ENCODE measurements around the gene IRX4. TPM values are rescaled to one million over a fixed set of nuclear protein-coding genes. Genes with fewer than 3 reads are reported as not detected.

Gene IRX4
- total and polyA plus RNA-seq, 2 experiments from 2014 or later = 0.82 to 1.7 TPM

- H3K27ac ChIP-seq (ENCODE audit: low read depth) = no peak overlapping the region
- Mint-ChIP-seq H3K36me3 (ENCODE audit: low read depth) (no peaks in the 10 kb centered on the region), H3K4me1 (peaks cover 16% of the 10 kb centered on the region), H3K27ac (no peak overlapping the region), H3K27me3 (ENCODE audit: insufficient read depth, low read depth, poor library complexity) (peaks cover 27% of the 10 kb centered on the region), H3K4me3 (no peak overlapping the region), H3K9me3 (no peaks in the 10 kb centered on the region)
- no peaks in the 10 kb centered on the region for H3K79me2 ChIP-seq (replicated peaks; ENCODE audit: insufficient read depth)
- H3K36me3 ChIP-seq (ENCODE audit: insufficient read depth) = no peaks in the 10 kb centered on the region
- no peaks in the 10 kb centered on the region for H4K20me1 ChIP-seq (replicated peaks; ENCODE audit: insufficient read depth)
- no peaks in the 10 kb centered on the region for H3K4me1 ChIP-seq (ENCODE audit: insufficient read depth)
- H3K9me2 ChIP-seq (ENCODE audit: insufficient read depth) = 0 out of 2 replicates have a peak, but pooled peaks cover 3% of the 10 kb centered on the region
- no peaks in the 10 kb centered on the region for H3F3A ChIP-seq (replicated peaks; ENCODE audit: low read depth)
- H3K4me2 ChIP-seq = no peak overlapping the region
- no peak overlapping the region for H3K4me3 ChIP-seq
- TF ChIP-seq ZNF331 (CRISPR knock-in tag; IDR thresholded peaks at IDR 0.05; ENCODE audit: low read depth) (no peak), CREB1 (CRISPR knock-in tag; IDR thresholded peaks at IDR 0.05; ENCODE audit: low read depth) (no peak), STAT1 (IDR thresholded peaks at IDR 0.05; ENCODE audit: unreplicated experiment) (no peak), EZH2 (IDR thresholded peaks at IDR 0.05; ENCODE audit: low read depth, unreplicated experiment) (no peak), NANOG (IDR thresholded peaks at IDR 0.05; ENCODE audit: borderline replicate concordance) (no peak), ZNF462 (CRISPR knock-in tag; IDR thresholded peaks at IDR 0.05) (no peak), POLR2AphosphoS5 (IDR thresholded peaks at IDR 0.05; ENCODE audit: low read depth) (no peak), REST (IDR thresholded peaks at IDR 0.05; ENCODE audit: unreplicated experiment) (no peak), ETS1 (IDR thresholded peaks at IDR 0.05) (no peak), ZNF114 (CRISPR knock-in tag; IDR thresholded peaks at IDR 0.05) (no peak), EZH2phosphoT487 (IDR thresholded peaks at IDR 0.05; ENCODE audit: unreplicated experiment) (no peak), JUNB (IDR thresholded peaks at IDR 0.05; ENCODE audit: unreplicated experiment) (no peak), CTCF (conservative IDR thresholded peaks at IDR 0.05; ENCODE audit: low read depth in 2 of 2) (no peak)
- no peak overlapping the region for H2AFZ ChIP-seq
- DNase-seq (ENCODE audit: low spot score) (no peak), ATAC-seq (no peak)
- peaks cover 11% of the 10 kb centered on the region; the same call in 1 of the 2 replicates for H3K27me3 ChIP-seq (ENCODE audit: insufficient read depth)
Measured at GRCh38 chr5:1844708-1845436, 37.9 kb downstream of the IRX4 start.

Data from GM23338 (cell line).